HFFc6 (cell line): ENCODE data around the gene SMIM28. TPM values are rescaled to one million over a fixed set of nuclear protein-coding genes. Genes with fewer than 3 reads are reported as not detected.

Experiments
- DNase-seq: peaks from one replicate; pipeline ENCODE4 v3.0.0-alpha.2; 2018
- H3K27ac Mint-ChIP-seq: 2 replicates; pipeline ENCODE4 v1.8.0; 2020; ENCODE audit warnings: mild to moderate bottlenecking, mixed read lengths
- H3K27me3 Mint-ChIP-seq: 2 replicates; pipeline ENCODE4 v1.8.0; 2021; ENCODE audit warnings: mild to moderate bottlenecking, moderate library complexity, mixed read lengths; ENCODE audit not compliant: insufficient read depth
- H3K36me3 Mint-ChIP-seq: 2 replicates; pipeline ENCODE4 v1.8.0; 2021; ENCODE audit warnings: low read depth, mixed read lengths
- H3K4me1 Mint-ChIP-seq: 2 replicates; pipeline ENCODE4 v1.8.0; 2020; ENCODE audit warnings: low read depth, mixed read lengths
- H3K4me3 Mint-ChIP-seq: 2 replicates; pipeline ENCODE4 v1.8.0; 2020; ENCODE audit warnings: mild to moderate bottlenecking, moderate library complexity, mixed read lengths
- H3K9me3 Mint-ChIP-seq: 2 replicates; pipeline ENCODE4 v1.8.0; 2020; ENCODE audit warnings: mild to moderate bottlenecking, mixed read lengths
- total RNA-seq, 6 experiments: library from RNA; stranded (reverse); fragmentation: NEBNext Ultra II Directional; extraction: Animal tissue kit (Norgen Biotek cat#: 25700); gene quantifications; 2 replicates in 1 of 6; 3 replicates in 5 of 6; pipeline ENCODE4 v1.2.3, GENCODE V29; 2021
- TF ChIP-seq, protein P1 (sequence below): fragments of 200-600 bp; sonication (generic); IDR thresholded peaks from 2 replicates; pipeline ENCODE4 v1.5.0; 2021; ENCODE audit warnings: antibody characterized with exemption, mild to moderate bottlenecking

Gene SMIM28
- total RNA-seq, 6 experiments from 2014 or later: not detected

GRCh38 chr6:138374815-138375214, 2.9 kb upstream of the SMIM28 start:
- no peak for DNase-seq
- Mint-ChIP-seq H3K27me3 (peaks cover 7% of the 10 kb centered on the region), H3K27ac (no peak overlapping the region), H3K4me3 (no peak overlapping the region), H3K4me1 (peaks cover 5% of the 10 kb centered on the region; the same call in 1 of the 2 replicates), H3K36me3 (no peaks in the 10 kb centered on the region), H3K9me3 (no peaks in the 10 kb centered on the region)
- TF ChIP-seq, protein P1, sequence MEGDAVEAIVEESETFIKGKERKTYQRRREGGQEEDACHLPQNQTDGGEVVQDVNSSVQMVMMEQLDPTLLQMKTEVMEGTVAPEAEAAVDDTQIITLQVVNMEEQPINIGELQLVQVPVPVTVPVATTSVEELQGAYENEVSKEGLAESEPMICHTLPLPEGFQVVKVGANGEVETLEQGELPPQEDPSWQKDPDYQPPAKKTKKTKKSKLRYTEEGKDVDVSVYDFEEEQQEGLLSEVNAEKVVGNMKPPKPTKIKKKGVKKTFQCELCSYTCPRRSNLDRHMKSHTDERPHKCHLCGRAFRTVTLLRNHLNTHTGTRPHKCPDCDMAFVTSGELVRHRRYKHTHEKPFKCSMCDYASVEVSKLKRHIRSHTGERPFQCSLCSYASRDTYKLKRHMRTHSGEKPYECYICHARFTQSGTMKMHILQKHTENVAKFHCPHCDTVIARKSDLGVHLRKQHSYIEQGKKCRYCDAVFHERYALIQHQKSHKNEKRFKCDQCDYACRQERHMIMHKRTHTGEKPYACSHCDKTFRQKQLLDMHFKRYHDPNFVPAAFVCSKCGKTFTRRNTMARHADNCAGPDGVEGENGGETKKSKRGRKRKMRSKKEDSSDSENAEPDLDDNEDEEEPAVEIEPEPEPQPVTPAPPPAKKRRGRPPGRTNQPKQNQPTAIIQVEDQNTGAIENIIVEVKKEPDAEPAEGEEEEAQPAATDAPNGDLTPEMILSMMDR: no peak

DNA sequence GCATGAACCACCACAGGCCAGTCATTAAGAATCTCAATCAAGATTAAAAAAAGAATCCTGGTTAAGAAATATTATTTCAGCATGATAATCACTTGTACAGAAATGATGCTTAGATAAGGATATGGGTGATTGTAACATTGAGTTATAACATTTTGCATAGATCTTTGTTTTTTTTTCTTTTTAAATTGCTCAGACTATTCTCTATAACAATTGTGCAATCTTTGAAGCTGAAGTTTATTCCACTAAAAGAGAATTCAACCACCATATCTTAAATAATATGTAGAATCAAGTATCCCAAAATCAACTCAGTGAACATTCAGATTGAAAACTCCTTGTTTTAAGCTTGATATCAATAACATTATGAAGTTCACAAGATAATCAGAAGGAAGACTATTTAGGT, 663 bp upstream of the SMIM28 start:
- H3K9me3 Mint-ChIP-seq: no peaks in the 10 kb centered on the region
- no peak for DNase-seq
- TF ChIP-seq, protein P1: no peak
- H3K27me3 Mint-ChIP-seq: peaks cover 4% of the 10 kb centered on the region
- no peak overlapping the region for H3K4me3 Mint-ChIP-seq
- no peaks in the 10 kb centered on the region for H3K4me1 Mint-ChIP-seq
- H3K36me3 Mint-ChIP-seq: no peaks in the 10 kb centered on the region
- H3K27ac Mint-ChIP-seq: no peak overlapping the region

- Mint-ChIP-seq H3K27ac (no peak overlapping the region), H3K4me1 (no peaks in the 10 kb centered on the region), H3K36me3 (no peaks in the 10 kb centered on the region), H3K9me3 (no peaks in the 10 kb centered on the region), H3K4me3 (no peak overlapping the region), H3K27me3 (peaks cover 4% of the 10 kb centered on the region)
- TF ChIP-seq, protein P1: no peak
- no peak for DNase-seq
Measured at GRCh38 chr6:138378463-138378862, 758 bp downstream of the SMIM28 start.

DNA sequence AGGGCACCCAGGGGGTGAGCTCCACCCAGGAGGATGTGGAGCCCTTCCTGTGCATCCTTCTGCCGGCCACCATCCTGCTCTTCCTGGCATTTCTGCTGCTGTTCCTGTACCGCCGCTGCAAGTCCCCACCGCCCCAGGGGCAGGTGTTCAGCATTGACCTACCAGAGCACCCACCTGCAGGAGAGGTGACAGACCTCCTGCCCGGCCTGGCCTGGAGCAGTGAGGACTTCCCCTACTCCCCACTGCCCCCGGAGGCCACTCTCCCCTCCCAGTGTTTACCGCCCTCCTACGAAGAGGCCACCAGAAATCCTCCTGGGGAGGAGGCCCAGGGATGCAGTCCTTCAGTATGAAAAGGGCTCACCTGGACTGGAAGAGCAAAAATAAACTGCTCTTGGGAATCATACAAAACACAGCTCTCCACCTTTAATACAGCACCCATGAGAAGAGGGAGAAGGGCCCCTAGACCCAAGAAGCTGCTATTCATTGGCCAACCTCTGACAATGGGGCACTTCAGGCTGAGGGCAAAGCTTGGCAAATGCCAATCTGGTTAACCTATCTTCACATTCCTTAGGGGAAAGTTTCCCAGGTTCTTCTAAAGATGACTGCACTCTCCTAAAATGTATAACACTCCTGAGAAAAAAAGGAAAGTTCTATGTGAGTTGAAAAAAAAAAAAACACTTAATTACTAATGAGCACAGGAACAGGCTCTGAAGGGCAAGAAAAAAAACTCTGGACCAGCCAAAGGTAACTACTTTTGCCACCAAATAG, 5.0 kb downstream of the SMIM28 start:
- Mint-ChIP-seq H3K27ac (no peak overlapping the region), H3K4me1 (no peaks in the 10 kb centered on the region), H3K27me3 (peaks cover 6% of the 10 kb centered on the region), H3K36me3 (no peaks in the 10 kb centered on the region), H3K9me3 (no peaks in the 10 kb centered on the region), H3K4me3 (no peak overlapping the region)
- TF ChIP-seq, protein P1: no peak
- no peak for DNase-seq

- TF ChIP-seq, protein P1: no peak
- Mint-ChIP-seq H3K9me3 (no peaks in the 10 kb centered on the region), H3K36me3 (no peaks in the 10 kb centered on the region), H3K4me3 (no peak overlapping the region), H3K27me3 (peaks cover 8% of the 10 kb centered on the region; the same call in 1 of the 2 replicates), H3K27ac (no peak overlapping the region), H3K4me1 (no peaks in the 10 kb centered on the region)
- DNase-seq: no peak
Measured at GRCh38 chr6:138383776-138384175, 6.1 kb downstream of the SMIM28 start.
